ENCODE data around the gene CAMTA1. TPM values are rescaled to one million over a fixed set of nuclear protein-coding genes. Genes with fewer than 3 reads are reported as not detected.

The CAMTA1 gene
- total and polyA plus RNA-seq, 9 of the 15 experiments (the other 6 are each of a cell fraction or from before 2014, with no cell fraction given), result 43.9 to 161 (median 65.9) TPM

- 0% methylated on average over 8 of the region's 8 CpGs for WGBS (ENCODE audit: insufficient coverage, low coverage, missing lambda C conversion rate)
- no peak for TF ChIP-seq KHSRP (IDR thresholded peaks at IDR 0.05)
- TF ChIP-seq HNRNPK (IDR thresholded peaks at IDR 0.05; ENCODE audit: low read depth, low read length, poor library complexity, severe bottlenecking), result no peak
- TF ChIP-seq NR2C2 (CRISPR knock-in tag; IDR thresholded peaks at IDR 0.05), result no peak
- no peak for TF ChIP-seq NR2C2 (tag; IDR thresholded peaks at IDR 0.05)
- FAIRE-seq (no peak), ATAC-seq (no peak), DNase-seq (ENCODE audit: extremely low read depth in 1 of 4, low spot score in 3 of 4) (no peak)
- in situ Hi-C loops (cut with MboI) (no loop called here), intact Hi-C loops (cut with micrococcal nuclease) (no loop called here)
- Histone ChIP-seq H3K79me2 (ENCODE audit: control insufficient read depth, insufficient read depth, low read length) (no peaks in the 10 kb centered on the region), H3K36me3 (ENCODE audit: control insufficient read depth, insufficient read depth, low read length) (no peaks in the 10 kb centered on the region), H3K4me2 (ENCODE audit: insufficient read depth, low read length) (no peak overlapping the region), H4K20me1 (replicated peaks; ENCODE audit: control insufficient read depth, insufficient read depth, low read length) (peaks cover 16% of the 10 kb centered on the region), H3K4me1 (replicated peaks in 1 of 2; ENCODE audit: control insufficient read depth in 2 of 2, insufficient read depth in 2 of 2, low read length in 2 of 2) (no peaks in the 10 kb centered on the region; a peak in 1 of 5 replicates), H3K9me3 (replicated peaks; ENCODE audit: control insufficient read depth, insufficient read depth, low read depth, low read length) (no peaks in the 10 kb centered on the region), H3K9ac (ENCODE audit: insufficient read depth in 1 of 2, low read depth in 2 of 2, low read length in 2 of 2) (no peak overlapping the region), H3K9me1 (ENCODE audit: control insufficient read depth, insufficient read depth, low read length) (peaks cover 4% of the 10 kb centered on the region), H3K4me3 (no peak overlapping the region), H3K27ac (ENCODE audit: extremely low read depth, low read depth, low read length) (no peak overlapping the region), H3K27me3 (ENCODE audit: control insufficient read depth in 2 of 2, insufficient read depth in 2 of 2, low read length in 2 of 2) (peaks cover 26 to 61% of the 10 kb centered on the region in 2 experiments; a peak in 4 of 5 replicates), H2AFZ (ENCODE audit: low read depth, low read length) (no peak overlapping the region)
- ChIA-PET CTCF (ENCODE audit: low intra/inter-chr PET ratio) (no interaction called here), POLR2A (interaction anchor here (0.7 to 0.9 kb wide), 2 partner anchors 9 to 686 kb away, joined by 3 read pairs; no protein-coding TSS in a partner anchor)
- no TSS peak for BruUV-seq (replicated peaks)
These were observed 838.6 kb downstream of the CAMTA1 start for GRCh38 chr1:7623842-7624241.

GRCh38 chr1:7624791-7625355 lies 839.6 kb downstream of the CAMTA1 start:
- no peak for FAIRE-seq
- intact Hi-C loops (cut with micrococcal nuclease) (no loop called here), in situ Hi-C loops (cut with MboI) (no loop called here)
- ChIA-PET CTCF (ENCODE audit: low intra/inter-chr PET ratio) (no interaction called here), POLR2A (no interaction called here)
- no peaks in the 10 kb centered on the region for H3K79me2 ChIP-seq (ENCODE audit: control insufficient read depth, insufficient read depth, low read length)
- H3K36me3 ChIP-seq (ENCODE audit: control insufficient read depth, insufficient read depth, low read length), result no peaks in the 10 kb centered on the region
- peaks cover 7% of the 10 kb centered on the region for H3K9me1 ChIP-seq (ENCODE audit: control insufficient read depth, insufficient read depth, low read length)
- DNase-seq (ENCODE audit: extremely low read depth in 1 of 4, low spot score in 3 of 4), result no peak
- H3K27ac ChIP-seq (ENCODE audit: extremely low read depth, low read depth, low read length), result no peak overlapping the region
- no TSS peak for BruUV-seq (replicated peaks)
- H3K4me1 ChIP-seq (replicated peaks in 1 of 2; ENCODE audit: control insufficient read depth in 2 of 2, insufficient read depth in 2 of 2, low read length in 2 of 2), result peaks cover 0 to 5% of the 10 kb centered on the region in 2 experiments; a peak in 3 of 5 replicates
- WGBS (ENCODE audit: insufficient coverage, low coverage, missing lambda C conversion rate), result 0% methylated on average over 6 of the region's 7 CpGs
- peaks cover 27 to 68% of the 10 kb centered on the region in 2 experiments; a peak in 4 of 5 replicates for H3K27me3 ChIP-seq (ENCODE audit: control insufficient read depth in 2 of 2, insufficient read depth in 2 of 2, low read length in 2 of 2)
- H2AFZ ChIP-seq (ENCODE audit: low read depth, low read length), result no peak overlapping the region
- no peaks in the 10 kb centered on the region for H3K9me3 ChIP-seq (replicated peaks; ENCODE audit: control insufficient read depth, insufficient read depth, low read depth, low read length)
- H4K20me1 ChIP-seq (replicated peaks; ENCODE audit: control insufficient read depth, insufficient read depth, low read length), result peaks cover 22% of the 10 kb centered on the region
- H3K4me3 ChIP-seq, result no peak overlapping the region
- H3K4me2 ChIP-seq (ENCODE audit: insufficient read depth, low read length), result no peak overlapping the region
- peak overlapping the region in 1 of 2 experiments; percentile 24; a peak in 1 of 4 replicates for H3K9ac ChIP-seq (ENCODE audit: insufficient read depth in 1 of 2, low read depth in 2 of 2, low read length in 2 of 2)
- no peak for ATAC-seq
- no peak for TF ChIP-seq NR4A1 (CRISPR knock-in tag; IDR thresholded peaks at IDR 0.05)
- no peak for TF ChIP-seq NR4A1 (tag; IDR thresholded peaks at IDR 0.05)
- peak; percentile 62; the same call in 1 of the 2 replicates for TF ChIP-seq ATF7 (IDR thresholded peaks at IDR 0.05)
- TF ChIP-seq ATF1 (CRISPR knock-in tag; IDR thresholded peaks at IDR 0.05), result no peak
- peak; percentile 53 for TF ChIP-seq ATF1 (tag; IDR thresholded peaks at IDR 0.05)
- no peak for TF ChIP-seq FOXJ3 (CRISPR knock-in tag; IDR thresholded peaks at IDR 0.05)
- no peak for TF ChIP-seq ZKSCAN1 (IDR thresholded peaks at IDR 0.05; ENCODE audit: low read depth, low read length)
- TF ChIP-seq MAFF (IDR thresholded peaks at IDR 0.05; ENCODE audit: low read length), result no peak
- TF ChIP-seq GABPB2 (CRISPR knock-in tag; conservative IDR thresholded peaks at IDR 0.05), result no peak
- TF ChIP-seq TCF7 (IDR thresholded peaks at IDR 0.05; ENCODE audit: borderline replicate concordance), result no peak
- TF ChIP-seq ZNF695 (CRISPR knock-in tag; IDR thresholded peaks at IDR 0.05), result no peak
- TF ChIP-seq ATF3 (IDR thresholded peaks at IDR 0.05), result peak; percentile 86
- no peak for TF ChIP-seq ATF3 (CRISPR knock-in tag; conservative IDR thresholded peaks at IDR 0.05)
- no peak for TF ChIP-seq NFIX (CRISPR knock-in tag; IDR thresholded peaks at IDR 0.05; ENCODE audit: low read depth)
